B cell (primary cell): ENCODE results near the gene GRK3. TPM values are rescaled to one million over a fixed set of nuclear protein-coding genes. Genes with fewer than 3 reads are reported as not detected.

Experiments used
- ATAC-seq: fragments of 200-7000 bp; cut with Tn5 transposase; one replicate; pipeline ENCODE4 v1.10.0; 2021; ENCODE audit warnings: low read depth, mild to moderate bottlenecking, moderate number of reproducible peaks, moderate library complexity
- CTCF ChIA-PET: fragments of 350-600 bp; sonication (Branson Sonifier 250); formaldehyde crosslinking; loops from one replicate; lab custom pipeline; 2021; ENCODE audit warnings: antibody characterized with exemption, inconsistent platforms; lab: Charles Lee
- POLR2A ChIA-PET: fragments of 350-600 bp; sonication (Branson Sonifier 250); formaldehyde crosslinking; loops from one replicate; lab custom pipeline; 2021; ENCODE audit warnings: antibody characterized with exemption; lab: Charles Lee
- DNase-seq: peaks from one replicate; pipeline ENCODE4 v3.0.0; 2013
- H2AFZ ChIP-seq: 2 replicates; pipeline ENCODE4 v1.6.1; 2012; ENCODE audit warnings: mild to moderate bottlenecking, low read depth, low read length; ENCODE audit not compliant: insufficient read depth, poor library complexity, severe bottlenecking
- H3K27ac ChIP-seq, 2 donors: 1 replicate in 1 of 2; 2 replicates in 1 of 2; pipeline ENCODE4 v1.5.1; 2012 to 2013; ENCODE audit warnings: low read length in 2 of 2, mild to moderate bottlenecking in 2 of 2, moderate library complexity in 1 of 2
- H3K27me3 ChIP-seq, 4 experiments: fragments of 200-600 bp in 1 of 4; sonication (generic) in 1 of 4; replicated peaks in 1 of 4; 1 replicate in 2 of 4; 2 replicates in 2 of 4; pipeline versions ENCODE4 v1.6.1 to v1.7.0; 2013 to 2016; ENCODE audit warnings: low read length in 3 of 4, mild to moderate bottlenecking in 2 of 4, mixed read lengths in 1 of 4, moderate library complexity in 1 of 4; ENCODE audit not compliant: insufficient read depth in 4 of 4, control insufficient read depth in 3 of 4; ENCODE audit errors: control extremely low read depth in 1 of 4
- H3K36me3 ChIP-seq, 2 experiments: replicated peaks in 1 of 2; 1 replicate in 1 of 2; 2 replicates in 1 of 2; pipeline versions ENCODE4 v1.6.1 to v1.7.1; 2013; ENCODE audit warnings: low read length in 1 of 2; ENCODE audit not compliant: insufficient read depth in 2 of 2, control insufficient read depth in 1 of 2; ENCODE audit errors: control extremely low read depth in 1 of 2, extremely low read depth in 1 of 2
- H3K4me1 ChIP-seq, 2 donors: fragments of 200-600 bp in 1 of 2; sonication (generic) in 1 of 2; 1 replicate in 1 of 2; 2 replicates in 1 of 2; pipeline versions ENCODE4 v1.5.1 to v1.6.1; 2013 to 2017; ENCODE audit warnings: low read length in 2 of 2; ENCODE audit not compliant: control insufficient read depth in 2 of 2, insufficient read depth in 2 of 2
- H3K4me2 ChIP-seq: replicated peaks from 2 replicates; pipeline ENCODE3; 2012; ENCODE audit warnings: mild to moderate bottlenecking, low read depth, low read length; ENCODE audit not compliant: poor library complexity, severe bottlenecking
- H3K4me3 ChIP-seq, 5 experiments: fragments of 200-600 bp in 1 of 5; sonication (generic) in 1 of 5; 1 replicate in 3 of 5; 2 replicates in 2 of 5; pipeline versions ENCODE4 v1.5.1 to v1.7.0; 2011 to 2016; ENCODE audit warnings: low read length in 4 of 5, mild to moderate bottlenecking in 4 of 5, low read depth in 2 of 5, control low read depth in 1 of 5, moderate library complexity in 1 of 5; ENCODE audit not compliant: insufficient read depth in 1 of 5; ENCODE audit errors: control extremely low read depth in 1 of 5, extremely low read depth in 1 of 5
- H3K79me2 ChIP-seq: fragments of 200-600 bp; sonication (generic); one replicate; pipeline ENCODE4 v1.6.0; 2016; ENCODE audit warnings: low read length; ENCODE audit not compliant: control insufficient read depth, insufficient read depth
- H3K9ac ChIP-seq: fragments of 200-600 bp; sonication (generic); 2 replicates; pipeline ENCODE4 v1.6.1; 2017; ENCODE audit warnings: mild to moderate bottlenecking, low read length, moderate library complexity
- H3K9me3 ChIP-seq, 3 donors: one replicate each; pipeline versions ENCODE4 v1.6.1 to v1.7.1; 2013; ENCODE audit warnings: low read length in 2 of 3; ENCODE audit not compliant: control insufficient read depth in 2 of 3, insufficient read depth in 1 of 3; ENCODE audit errors: control extremely low read depth in 1 of 3
- H4K20me1 ChIP-seq: 2 replicates; pipeline ENCODE4 v1.6.0; 2012; ENCODE audit warnings: mild to moderate bottlenecking, low read length; ENCODE audit not compliant: insufficient read depth, control insufficient read depth, poor library complexity, severe bottlenecking
- H3K27ac Mint-ChIP-seq: one replicate; pipeline ENCODE4 v1.8.0; 2021; ENCODE audit warnings: mixed read lengths
- H3K27me3 Mint-ChIP-seq: one replicate; pipeline ENCODE4 v1.8.0; 2021; ENCODE audit warnings: mixed read lengths
- H3K4me1 Mint-ChIP-seq: one replicate; pipeline ENCODE4 v1.8.0; 2021; ENCODE audit warnings: mixed read lengths
- H3K4me3 Mint-ChIP-seq: one replicate; pipeline ENCODE4 v1.8.0; 2021; ENCODE audit warnings: mixed read lengths
- H3K9me3 Mint-ChIP-seq: one replicate; pipeline ENCODE4 v1.8.0; 2022; ENCODE audit warnings: mixed read lengths; ENCODE audit not compliant: insufficient read depth
- CTCF ChIP-seq: fragments of 200-600 bp; IDR thresholded peaks from one replicate; pipeline ENCODE4 v1.8.0; 2022; ENCODE audit warnings: antibody characterized with exemption, mild to moderate bottlenecking
- EZH2 ChIP-seq: IDR thresholded peaks from 2 replicates; pipeline ENCODE4 v1.6.1; 2012; ENCODE audit warnings: borderline replicate concordance, low read depth, mild to moderate bottlenecking, moderate library complexity, low read length; ENCODE audit not compliant: insufficient read depth, poor library complexity, severe bottlenecking
- WGBS: methylation state at CpG from one replicate; pipeline ENCODE4 v1.1.5; 2013; ENCODE audit warnings: missing lambda C conversion rate; ENCODE audit not compliant: insufficient coverage; 5-methylcytosine and 5-hydroxymethylcytosine counted together
- intact Hi-C: fragments of 100-400 bp; cut with micrococcal nuclease; formaldehyde crosslinking; loops from one replicate; pipeline ENCODE4 v1.10.0; 2022
- polyA plus RNA-seq: library from polyadenylated mRNA; depleted of rRNA; stranded (reverse); fragments of >200 nt; gene quantifications from 2 replicates; pipeline ENCODE4 v1.2.3, GENCODE V29; 2012
- total RNA-seq, 2 donors: library from RNA; stranded (reverse); fragments of 120-200 nt in 1 of 2; gene quantifications; 1 replicate in 1 of 2; 2 replicates in 1 of 2; pipeline versions ENCODE4 v1.2.3 to v1.2.4, GENCODE V29; 2013 to 2022

The GRK3 gene
- total and polyA plus RNA-seq, 2 donors (not counting 1 experiment from before 2014, with no cell fraction given) = 17.6 to 61.0 TPM

GRCh38 chr22:25750569-25751173 is 186.2 kb downstream of the GRK3 start:
- ChIA-PET CTCF (no interaction called here), POLR2A (no interaction called here)
- Mint-ChIP-seq H3K4me3 (no peak overlapping the region), H3K4me1 (no peaks in the 10 kb centered on the region), H3K27me3 (peaks cover 7% of the 10 kb centered on the region), H3K9me3 (no peaks in the 10 kb centered on the region), H3K27ac (no peak overlapping the region)
- Histone ChIP-seq H3K4me1 (no peaks in the 10 kb centered on the region), H3K36me3 (no peaks in the 10 kb centered on the region), H3K9me3 (no peaks in the 10 kb centered on the region), H3K9ac (no peak overlapping the region), H2AFZ (no peak overlapping the region), H3K27me3 (no peaks in the 10 kb centered on the region), H3K4me2 (no peak overlapping the region), H3K79me2 (no peaks in the 10 kb centered on the region), H3K4me3 (no peak overlapping the region), H4K20me1 (no peaks in the 10 kb centered on the region), H3K27ac (no peak overlapping the region)
- no peak for DNase-seq
- 47% methylated on average over 4 of the region's 6 CpGs for WGBS
- ATAC-seq = no peak
- intact Hi-C loops = no loop called here
- TF ChIP-seq CTCF (no peak), EZH2 (no peak)

GRCh38 chr22:25751174-25751581 is 186.7 kb downstream of the GRK3 start:
- ChIA-PET POLR2A (no interaction called here), CTCF (no interaction called here)
- no peak for TF ChIP-seq CTCF
- TF ChIP-seq EZH2 = no peak
- Histone ChIP-seq H3K27me3 (no peaks in the 10 kb centered on the region), H3K9ac (no peak overlapping the region), H4K20me1 (no peaks in the 10 kb centered on the region), H3K36me3 (no peaks in the 10 kb centered on the region), H2AFZ (no peak overlapping the region), H3K27ac (no peak overlapping the region), H3K4me2 (no peak overlapping the region), H3K4me1 (no peaks in the 10 kb centered on the region), H3K4me3 (no peak overlapping the region), H3K9me3 (no peaks in the 10 kb centered on the region), H3K79me2 (no peaks in the 10 kb centered on the region)
- whole genome bisulfite sequencing = 100% methylated on average over 1 of the region's 4 CpGs
- intact Hi-C loops = no loop called here
- H3K9me3 Mint-ChIP-seq = no peaks in the 10 kb centered on the region
- DNase-seq (no peak), ATAC-seq (no peak)
- peaks cover 7% of the 10 kb centered on the region for H3K27me3 Mint-ChIP-seq
- no peaks in the 10 kb centered on the region for H3K4me1 Mint-ChIP-seq
- no peak overlapping the region for H3K27ac Mint-ChIP-seq
- H3K4me3 Mint-ChIP-seq = no peak overlapping the region
